GM12878 (cell line): ENCODE measurements around the gene LTC4S. TPM values are rescaled to one million over a fixed set of nuclear protein-coding genes. Genes with fewer than 3 reads are reported as not detected.

Source experiments
- ATAC-seq: fragments of 200-7000 bp; cut with Tn5 transposase; 3 replicates; pipeline ENCODE4 v1.9.1; 2020; ENCODE audit warnings: mild to moderate bottlenecking, moderate library complexity
- BruUV-seq: library from RNA; stranded (reverse); fragments of 400-500 nt; replicated peaks from 2 replicates; lab custom pipeline; 2021; lab: Mats Ljungman, UMichigan
- CTCF ChIA-PET: fragments of 300-600 bp; sonication (Branson Sonifier 250); formaldehyde crosslinking; extraction: SDS; loops from one replicate; lab custom pipeline; 2021; ENCODE audit warnings: inconsistent platforms; lab: Yijun Ruan, JAX
- POLR2A ChIA-PET: fragments of 350-600 bp; formaldehyde crosslinking; extraction: SDS; loops from one replicate; lab custom pipeline; 2021; ENCODE audit warnings: inconsistent platforms; lab: Charles Lee
- RAD21 ChIA-PET: fragments of 300-600 bp; sonication (Branson Sonifier 250); formaldehyde crosslinking; loops from one replicate; lab custom pipeline; 2023; ENCODE audit warnings: antibody characterized with exemption; ENCODE audit not compliant: unreplicated experiment; lab: Charles Lee
- SMC1A ChIA-PET: fragments of 300-600 bp; sonication (Branson Sonifier 250); formaldehyde crosslinking; loops from one replicate; lab custom pipeline; 2023; ENCODE audit not compliant: unreplicated experiment, uncharacterized antibody; lab: Charles Lee
- DNase-seq: peaks from one replicate; pipeline ENCODE4 v3.0.0-alpha.2; 2011; ENCODE audit warnings: low read depth, low spot score
- FAIRE-seq: peaks from 3 replicates; lab custom pipeline; 2011; peaks lifted over from hg19 to GRCh38; lab: Jason Lieb, UNC
- H2AFZ ChIP-seq: 2 replicates; pipeline ENCODE4 v1.6.0; 2011; ENCODE audit warnings: low read depth, low read length, control low read depth; ENCODE audit not compliant: control insufficient read depth
- H3K27ac ChIP-seq: 2 replicates; pipeline ENCODE4 v1.5.1; 2011; ENCODE audit warnings: control low read depth; ENCODE audit not compliant: control insufficient read depth, insufficient read depth
- H3K27me3 ChIP-seq, 2 experiments: replicated peaks in 1 of 2; 2 replicates each; pipeline versions ENCODE4 v1.6.0 to v1.6.1; 2011; ENCODE audit warnings: low read length in 1 of 2; ENCODE audit not compliant: control insufficient read depth in 2 of 2, insufficient read depth in 2 of 2
- H3K36me3 ChIP-seq, 2 experiments: 2 replicates each; pipeline ENCODE4 v1.5.1; 2011; ENCODE audit warnings: low read length in 1 of 2; ENCODE audit not compliant: control insufficient read depth in 2 of 2, insufficient read depth in 2 of 2
- H3K4me1 ChIP-seq: 2 replicates; pipeline ENCODE4 v1.6.1; 2011; ENCODE audit warnings: mild to moderate bottlenecking, low read length, moderate library complexity, mixed read lengths; ENCODE audit not compliant: control insufficient read depth, insufficient read depth
- H3K4me2 ChIP-seq: 2 replicates; pipeline ENCODE4 v1.6.0; 2011; ENCODE audit warnings: control low read depth; ENCODE audit not compliant: control insufficient read depth, insufficient read depth
- H3K4me3 ChIP-seq: fragments of 200-600 bp; sonication (generic); 2 replicates; pipeline ENCODE4 v1.5.1; 2016
- H3K79me2 ChIP-seq: 2 replicates; pipeline ENCODE4 v1.6.0; 2011; ENCODE audit warnings: low read length; ENCODE audit not compliant: control insufficient read depth, insufficient read depth
- H3K9ac ChIP-seq: 2 replicates; pipeline ENCODE4 v1.8.0; 2011; ENCODE audit warnings: low read length, control low read depth, mixed read lengths; ENCODE audit not compliant: control insufficient read depth, insufficient read depth
- H3K9me3 ChIP-seq: replicated peaks from 3 replicates; pipeline ENCODE4 v1.5.1; 2011; ENCODE audit warnings: mild to moderate bottlenecking, low read length; ENCODE audit not compliant: control insufficient read depth, insufficient read depth
- H4K20me1 ChIP-seq: 2 replicates; pipeline ENCODE4 v1.6.0; 2011; ENCODE audit not compliant: control insufficient read depth, insufficient read depth
- ASH2L ChIP-seq: fragments of 300-600, 200-600 bp; sonication (generic); IDR thresholded peaks from 2 replicates; pipeline ENCODE4 v1.6.1; 2017; ENCODE audit warnings: low read depth, mild to moderate bottlenecking, borderline replicate concordance
- ATF3 ChIP-seq: IDR thresholded peaks from 2 replicates; pipeline ENCODE4 v1.6.1; 2011; ENCODE audit warnings: low read depth, mild to moderate bottlenecking, low read length, moderate library complexity, borderline replicate concordance; ENCODE audit errors: extremely low read depth
- CBX3 ChIP-seq: fragments of 200-600 bp; sonication (generic); IDR thresholded peaks from 2 replicates; pipeline ENCODE4 v1.6.1; 2016; ENCODE audit warnings: low read depth, borderline replicate concordance
- CEBPB ChIP-seq, 2 experiments: fragments of 150-350 bp in 1 of 2; IDR thresholded peaks; 2 replicates each; pipeline ENCODE4 v1.6.1; 2012 to 2014; ENCODE audit warnings: low read depth in 2 of 2, low read length in 2 of 2, borderline replicate concordance in 1 of 2, inconsistent platforms in 1 of 2
- E2F8 ChIP-seq: fragments of 450-650 bp; IDR thresholded peaks from 2 replicates; pipeline ENCODE4 v1.6.1; 2018; ENCODE audit warnings: mild to moderate bottlenecking, low read depth, moderate library complexity; ENCODE audit not compliant: partially characterized antibody
- MEF2B ChIP-seq: fragments of 450-650 bp; IDR thresholded peaks from 2 replicates; pipeline ENCODE4 v1.6.1; 2018; ENCODE audit warnings: mild to moderate bottlenecking, moderate library complexity; ENCODE audit not compliant: partially characterized antibody, poor library complexity, severe bottlenecking
- RAD21 ChIP-seq: IDR thresholded peaks from 2 replicates; pipeline ENCODE4 v1.6.1; 2011; ENCODE audit warnings: mild to moderate bottlenecking, low read depth, low read length, moderate library complexity; ENCODE audit not compliant: insufficient read depth
- RBBP5 ChIP-seq: fragments of 200-600 bp; sonication (generic); conservative IDR thresholded peaks from 2 replicates; pipeline ENCODE4 v1.6.1; 2016
- WGBS: methylation state at CpG from one replicate; pipeline ENCODE4 v1.1.6; 2016; ENCODE audit warnings: low lambda C conversion rate; ENCODE audit not compliant: insufficient replicate concordance, insufficient coverage; ENCODE audit errors: missing lambda C conversion rate; 5-methylcytosine and 5-hydroxymethylcytosine counted together
- in situ Hi-C: fragments of 300-500 bp; cut with MboI; formaldehyde crosslinking; loops from 9 replicates; pipeline ENCODE4 v1.14.3; 2018; ENCODE audit warnings: mixed read lengths
- intact Hi-C: fragments of 100-400 bp; cut with micrococcal nuclease; formaldehyde crosslinking; loops from one replicate; pipeline ENCODE4 v1.14.2; 2022; ENCODE audit not compliant: unreplicated experiment
- polyA plus RNA-seq, 11 experiments: library from polyadenylated mRNA; depleted of rRNA in 4 of 11; unstranded in 6 of 11; stranded (reverse) in 5 of 11; fragments of >200 nt; fragmentation: Nextera tagmentation in 4 of 11; fragmentation: Illumina TruSeq in 1 of 11; extraction: Ambion mirVana in 4 of 11; extraction: Trizol in 1 of 11; gene quantifications; 1 replicate in 1 of 11; 2 replicates in 10 of 11; pipeline versions ENCODE4 v1.2.1 to v1.2.3, GENCODE V29; 2011 to 2016; ENCODE audit warnings: inconsistent platforms in 2 of 11, missing spikeins in 2 of 11, low read depth in 1 of 11
- total RNA-seq, 4 experiments: library from RNA; depleted of rRNA in 3 of 4; stranded (reverse); fragments of >200 nt in 3 of 4; fragmentation: Illumina TruSeq in 1 of 4; extraction: Trizol in 1 of 4; gene quantifications; 2 replicates each; pipeline versions ENCODE4 v1.2.1 to v1.2.3, GENCODE V29; 2013 to 2021

LTC4S gene
- total and polyA plus RNA-seq, 10 of the 15 experiments (the other 5 are each of a cell fraction or from before 2014, with no cell fraction given) = 0.78 to 3.6 (median 1.8) TPM; not detected in 5

GRCh38 chr5:179779826-179780225 is 14.0 kb upstream of the LTC4S start:
- intact Hi-C loops = no loop called here

More at GRCh38 chr5:179779826-179780225, 14.0 kb upstream of the LTC4S start:
- POLR2A ChIA-PET = no interaction called here
- Histone ChIP-seq H3K27ac (no peak overlapping the region), H3K4me3 (no peak overlapping the region), H3K79me2 (no peaks in the 10 kb centered on the region), H3K36me3 (peaks cover 12% of the 10 kb centered on the region in 2 experiments; a peak in 3 of 4 replicates), H2AFZ (no peak overlapping the region), H3K27me3 (no peaks in the 10 kb centered on the region), H4K20me1 (no peaks in the 10 kb centered on the region), H3K4me2 (no peak overlapping the region), H3K9ac (no peak overlapping the region), H3K9me3 (no peaks in the 10 kb centered on the region), H3K4me1 (no peaks in the 10 kb centered on the region)
- RAD21 ChIA-PET = no interaction called here
- ATAC-seq = no peak
- CTCF ChIA-PET = interaction anchor here (2.2 kb wide), 1 partner anchor 17 kb away, joined by 7 read pairs; no protein-coding TSS in a partner anchor
- SMC1A ChIA-PET = no interaction called here
- 93% methylated on average over 4 of the region's 4 CpGs for WGBS
- DNase-seq = no peak
- no peak for FAIRE-seq
- BruUV-seq = no TSS peak
- TF ChIP-seq MEF2B (no peak), RBBP5 (no peak), ASH2L (no peak), E2F8 (no peak), CEBPB (IDR thresholded peaks at IDR 0.05; ENCODE audit: borderline replicate concordance in 1 of 2, low read depth in 2 of 2, low read length in 2 of 2) (no peak), ATF3 (no peak), CBX3 (no peak), RAD21 (no peak)
- in situ Hi-C loops = loop anchor here (25.0 kb wide), 1 partner anchor 307 kb away; no protein-coding TSS in a partner anchor
